Heart left ventricle (tissue), 16 donors: ENCODE results near the gene F13A1. TPM values are rescaled to one million over a fixed set of nuclear protein-coding genes. Genes with fewer than 3 reads are reported as not detected.

Experiments
- ATAC-seq, 4 donors: fragments of 200-7000 bp; cut with Tn5 transposase; one replicate each; pipeline ENCODE4 v1.9.1; 2020 to 2022; ENCODE audit warnings: moderate library complexity in 4 of 4, mild to moderate bottlenecking in 3 of 4, moderate number of reproducible peaks in 1 of 4
- DNase-seq, 5 donors: peaks; one replicate each; pipeline ENCODE4 v3.0.0-alpha.2; 2020
- H3K27ac ChIP-seq, 12 donors: fragments of 200-600 bp; sonication (generic) in 4 of 12; one replicate each; pipeline versions ENCODE4 v1.5.0 to v1.8.0; 2016 to 2022; ENCODE audit warnings: mild to moderate bottlenecking in 2 of 12
- H3K27me3 ChIP-seq, 9 donors: fragments of 200-600 bp; sonication (generic) in 2 of 9; one replicate each; pipeline versions ENCODE4 v1.5.1 to v1.8.0; 2016 to 2022; ENCODE audit warnings: mild to moderate bottlenecking in 3 of 9
- H3K36me3 ChIP-seq, 9 donors: fragments of 200-600 bp; sonication (generic) in 2 of 9; one replicate each; pipeline versions ENCODE4 v1.5.0 to v1.8.0; 2018 to 2022; ENCODE audit warnings: mild to moderate bottlenecking in 2 of 9
- H3K4me1 ChIP-seq, 12 donors: fragments of 200-600 bp; sonication (generic) in 4 of 12; one replicate each; pipeline versions ENCODE4 v1.5.0 to v1.8.0; 2016 to 2022; ENCODE audit warnings: mild to moderate bottlenecking in 3 of 12
- H3K4me3 ChIP-seq, 12 donors: fragments of 200-600 bp; sonication (generic) in 4 of 12; one replicate each; pipeline versions ENCODE4 v1.5.0 to v1.8.0; 2017 to 2022; ENCODE audit warnings: mild to moderate bottlenecking in 9 of 12, moderate library complexity in 4 of 12
- H3K9me3 ChIP-seq, 12 donors: fragments of 200-600 bp; sonication (generic) in 4 of 12; one replicate each; pipeline versions ENCODE4 v1.5.0 to v1.8.0; 2016 to 2022; ENCODE audit warnings: mild to moderate bottlenecking in 1 of 12
- POLR2A ChIP-seq, 2 donors: fragments of 450-650 bp; IDR thresholded peaks; one replicate each; pipeline ENCODE4 v1.6.1; 2017; ENCODE audit warnings: antibody characterized with exemption in 2 of 2, mild to moderate bottlenecking in 2 of 2, moderate library complexity in 2 of 2
- WGBS, 4 donors: extraction: QIAGEN DNeasy Blood & Tissue Kit in 2 of 4; methylation state at CpG; one replicate each; pipeline versions ENCODE4 v1.1.5 to v1.1.7; 2013 to 2018; 5-methylcytosine and 5-hydroxymethylcytosine counted together
- intact Hi-C, 10 donors: fragments of 100-400 bp; cut with DNase I; formaldehyde crosslinking; loops; one replicate each; pipeline versions ENCODE4 v1.11.1 to v1.14.2; 2022
- polyA plus RNA-seq, 2 donors: library from polyadenylated mRNA; stranded (reverse); fragments of 200-250 nt; gene quantifications; one replicate each; pipeline ENCODE4 v1.2.3, GENCODE V29; 2013
- total RNA-seq, 9 donors: library from RNA; depleted of rRNA in 2 of 9; stranded (reverse); fragments of >200 nt in 2 of 9; fragmentation: NEBNext Ultra II Directional in 3 of 9; extraction: Animal tissue kit (Norgen Biotek cat#: 25700) in 3 of 9; gene quantifications; one replicate each; pipeline versions ENCODE4 v1.1.0 to v1.2.4, GENCODE V29; 2016 to 2023
- TF ChIP-seq, protein P1 (sequence below), 12 donors: fragments of 200-600 bp; sonication (generic) in 4 of 12; IDR thresholded peaks; one replicate each; pipeline versions ENCODE4 v1.5.0 to v1.8.0; 2018 to 2022; ENCODE audit warnings: antibody characterized with exemption in 12 of 12, mild to moderate bottlenecking in 5 of 12
- donor health status: ischemic (EF 13 %, LVEDD 7.1; RV severe dilation, severe dysfunction).
- donor health status: healthy with polysubstance abuse.
- donor health status: DM: no; HTN: yes; CAD: no.
- donor health status: DM: no; HTN: no; CAD: no.
- donor health status: ischemic (EF 25% LVEDD 6.9; RV normal size, moderate dysfunction).
- donor health status: ischemic (EF 25% LVEDD 5.7; RV mildly dilated, moderate dysfunction).
- donor health status: healthy.
- donor health status: DM: yes; HTN: yes; CAD: no.
- donor health status: ischemic (EF 35%, LVEDD 5.7; RV mildly dilated, moderate dysfunction).
- donor health status: nonischemic (EF 11% LVEDD 7.7; RV severe dilation, severe dysfunction).
- donor health status: DM: yes; HTN: yes; CAD: no.
- donor health status: PGD.
- donor health status: ischemic (EF 29% LVEDD 5.4; RV normal size, mild dysfunction).
- donor health status: nonischemic (EF 23%, LVEDD 6.1; RV moderate dilation, normal function).

F13A1 gene
- total and polyA plus RNA-seq, 11 donors = 9.0 to 415 (median 35.0) TPM

DNA sequence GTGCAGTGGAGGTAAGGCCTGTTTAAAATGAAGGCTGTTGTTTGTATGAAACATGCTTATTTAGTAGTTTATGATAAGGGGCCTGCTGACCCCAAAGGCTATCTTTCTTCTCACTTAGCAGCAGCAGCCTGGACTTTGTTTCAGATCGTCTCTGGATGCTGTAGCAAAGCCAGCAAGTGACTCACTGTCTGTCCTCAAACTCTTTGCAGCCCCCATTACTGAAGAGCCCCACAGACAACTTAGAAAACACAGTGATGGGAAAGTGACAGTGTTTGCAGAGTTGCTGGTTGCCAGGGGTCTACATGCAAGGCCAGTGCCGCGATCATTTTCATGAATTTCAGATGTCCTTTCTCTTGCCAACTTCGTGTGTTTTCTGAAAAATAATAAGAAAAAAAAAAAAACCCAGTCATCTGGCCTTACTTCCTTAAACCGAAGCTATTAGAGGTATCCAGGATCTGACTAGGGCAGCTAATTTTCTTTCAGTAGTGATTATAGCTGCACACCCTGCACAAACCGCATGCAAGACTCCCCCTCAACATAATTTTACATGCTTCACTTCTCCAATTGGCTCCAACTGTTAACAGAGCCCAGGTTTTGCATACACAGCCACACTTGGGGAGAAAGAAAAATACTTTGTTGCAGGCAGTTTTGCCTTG lies 11.6 kb upstream of the F13A1 start:
- TF ChIP-seq, protein P1, sequence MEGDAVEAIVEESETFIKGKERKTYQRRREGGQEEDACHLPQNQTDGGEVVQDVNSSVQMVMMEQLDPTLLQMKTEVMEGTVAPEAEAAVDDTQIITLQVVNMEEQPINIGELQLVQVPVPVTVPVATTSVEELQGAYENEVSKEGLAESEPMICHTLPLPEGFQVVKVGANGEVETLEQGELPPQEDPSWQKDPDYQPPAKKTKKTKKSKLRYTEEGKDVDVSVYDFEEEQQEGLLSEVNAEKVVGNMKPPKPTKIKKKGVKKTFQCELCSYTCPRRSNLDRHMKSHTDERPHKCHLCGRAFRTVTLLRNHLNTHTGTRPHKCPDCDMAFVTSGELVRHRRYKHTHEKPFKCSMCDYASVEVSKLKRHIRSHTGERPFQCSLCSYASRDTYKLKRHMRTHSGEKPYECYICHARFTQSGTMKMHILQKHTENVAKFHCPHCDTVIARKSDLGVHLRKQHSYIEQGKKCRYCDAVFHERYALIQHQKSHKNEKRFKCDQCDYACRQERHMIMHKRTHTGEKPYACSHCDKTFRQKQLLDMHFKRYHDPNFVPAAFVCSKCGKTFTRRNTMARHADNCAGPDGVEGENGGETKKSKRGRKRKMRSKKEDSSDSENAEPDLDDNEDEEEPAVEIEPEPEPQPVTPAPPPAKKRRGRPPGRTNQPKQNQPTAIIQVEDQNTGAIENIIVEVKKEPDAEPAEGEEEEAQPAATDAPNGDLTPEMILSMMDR (IDR thresholded peaks at IDR 0.05) = no peak
- no peak for TF ChIP-seq POLR2A (IDR thresholded peaks at IDR 0.05)

GRCh38 chr6:6331393-6331792 lies 10.9 kb upstream of the F13A1 start:
- Histone ChIP-seq H3K4me1 (peaks cover 0 to 56% (median 13%) of the 10 kb centered on the region in 12 donors), H3K36me3 (no peaks in the 10 kb centered on the region), H3K27me3 (no peaks in the 10 kb centered on the region), H3K4me3 (no peak overlapping the region), H3K9me3 (no peaks in the 10 kb centered on the region), H3K27ac (peak overlapping the region in 7 of 12 donors; percentile 17 to 92 (median 47))
- intact Hi-C loops = loop anchor here in 1 of 10 donors (5.0 kb wide), 1 partner anchor 161 kb away; no protein-coding TSS in a partner anchor
- WGBS, 4 donors = 62 to 70% (median 67%) methylated on average over 6 of the region's 6 CpGs
- TF ChIP-seq, protein P1 (IDR thresholded peaks at IDR 0.05) = no peak
- TF ChIP-seq POLR2A (IDR thresholded peaks at IDR 0.05) = no peak
- DNase-seq (no peak), ATAC-seq (peak in 3 of 4 donors; percentile 48 to 56 (median 54))

More for the DNA sequence above, 11.6 kb upstream of the F13A1 start:
- H3K4me1 ChIP-seq = peaks cover 0 to 56% (median 13%) of the 10 kb centered on the region in 12 donors
- peak overlapping the region in 6 of 12 donors; percentile 31 to 92 (median 46) for H3K27ac ChIP-seq
- no peak overlapping the region for H3K4me3 ChIP-seq
- H3K27me3 ChIP-seq = no peaks in the 10 kb centered on the region
- no peaks in the 10 kb centered on the region for H3K9me3 ChIP-seq
- H3K36me3 ChIP-seq = no peaks in the 10 kb centered on the region
- ATAC-seq (peak in 3 of 4 donors; percentile 45 to 58 (median 55)), DNase-seq (no peak)
- intact Hi-C loops = loop anchor here in 1 of 10 donors (5.0 kb wide), 1 partner anchor 160 kb away; no protein-coding TSS in a partner anchor
- WGBS, 4 donors = 49 to 56% (median 50%) methylated on average over 6 of the region's 6 CpGs

DNA sequence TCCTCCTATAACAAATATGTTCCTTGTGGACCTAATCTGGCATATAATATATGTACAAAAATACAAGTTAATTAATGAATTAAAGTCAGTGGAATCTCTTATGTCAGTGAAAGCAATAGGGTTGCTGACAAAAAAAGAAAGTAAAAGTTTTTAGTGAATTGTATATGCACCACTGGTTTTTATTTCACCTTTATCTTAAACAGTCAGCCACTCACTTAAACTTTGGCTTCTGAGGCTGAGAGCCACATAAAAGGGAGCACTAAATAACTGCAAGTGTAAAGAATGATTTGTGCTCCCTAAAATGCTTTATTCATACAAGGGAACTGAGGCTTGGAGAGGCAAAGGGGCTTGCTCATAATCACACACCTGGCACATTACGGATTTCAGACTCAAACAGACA lies 9.9 kb upstream of the F13A1 start:
- DNase-seq (no peak), ATAC-seq (no peak)
- Histone ChIP-seq H3K9me3 (no peaks in the 10 kb centered on the region), H3K4me3 (no peak overlapping the region), H3K4me1 (peaks cover 0 to 56% (median 13%) of the 10 kb centered on the region in 12 donors), H3K27me3 (no peaks in the 10 kb centered on the region), H3K27ac (peak overlapping the region in 4 of 12 donors; percentile 25 to 92 (median 52)), H3K36me3 (no peaks in the 10 kb centered on the region)
- WGBS, 4 donors = 95 to 100% (median 99%) methylated on average over 1 of the region's 1 CpG
- no peak for TF ChIP-seq POLR2A (IDR thresholded peaks at IDR 0.05)
- TF ChIP-seq, protein P1 (IDR thresholded peaks at IDR 0.05) = no peak
- intact Hi-C loops = loop anchor here in 1 of 10 donors (5.0 kb wide), 1 partner anchor 162 kb away; no protein-coding TSS in a partner anchor

GRCh38 chr6:6328451-6328850 lies 8.0 kb upstream of the F13A1 start:
- TF ChIP-seq, protein P1 (IDR thresholded peaks at IDR 0.05) = no peak
- TF ChIP-seq POLR2A (IDR thresholded peaks at IDR 0.05) = no peak
- no peaks in the 10 kb centered on the region for H3K27me3 ChIP-seq
- H3K36me3 ChIP-seq = no peaks in the 10 kb centered on the region
- peaks cover 0 to 50% (median 13%) of the 10 kb centered on the region in 12 donors for H3K4me1 ChIP-seq
- H3K4me3 ChIP-seq = no peak overlapping the region
- peak overlapping the region in 1 of 12 donors; percentile 92 for H3K27ac ChIP-seq
- intact Hi-C loops = loop anchor here in 1 of 10 donors (10.0 kb wide), 1 partner anchor 216 kb away; no protein-coding TSS in a partner anchor
- H3K9me3 ChIP-seq = no peaks in the 10 kb centered on the region
- DNase-seq = no peak
- peak in 2 of 4 donors; percentile 19 to 41 for ATAC-seq
- WGBS, 4 donors = 70 to 90% (median 85%) methylated on average over 2 to 3 of the region's 3 CpGs
